Measurements from ENCODE around the gene RNH1. TPM values are rescaled to one million over a fixed set of nuclear protein-coding genes. Genes with fewer than 3 reads are reported as not detected.

RNH1 gene
- total RNA-seq, 2 donors from 2014 or later: 185 to 248 TPM

- H3K27ac ChIP-seq: peak overlapping the region; percentile 100
- H3K9me3 ChIP-seq: no peaks in the 10 kb centered on the region
- TF ChIP-seq, protein P1, sequence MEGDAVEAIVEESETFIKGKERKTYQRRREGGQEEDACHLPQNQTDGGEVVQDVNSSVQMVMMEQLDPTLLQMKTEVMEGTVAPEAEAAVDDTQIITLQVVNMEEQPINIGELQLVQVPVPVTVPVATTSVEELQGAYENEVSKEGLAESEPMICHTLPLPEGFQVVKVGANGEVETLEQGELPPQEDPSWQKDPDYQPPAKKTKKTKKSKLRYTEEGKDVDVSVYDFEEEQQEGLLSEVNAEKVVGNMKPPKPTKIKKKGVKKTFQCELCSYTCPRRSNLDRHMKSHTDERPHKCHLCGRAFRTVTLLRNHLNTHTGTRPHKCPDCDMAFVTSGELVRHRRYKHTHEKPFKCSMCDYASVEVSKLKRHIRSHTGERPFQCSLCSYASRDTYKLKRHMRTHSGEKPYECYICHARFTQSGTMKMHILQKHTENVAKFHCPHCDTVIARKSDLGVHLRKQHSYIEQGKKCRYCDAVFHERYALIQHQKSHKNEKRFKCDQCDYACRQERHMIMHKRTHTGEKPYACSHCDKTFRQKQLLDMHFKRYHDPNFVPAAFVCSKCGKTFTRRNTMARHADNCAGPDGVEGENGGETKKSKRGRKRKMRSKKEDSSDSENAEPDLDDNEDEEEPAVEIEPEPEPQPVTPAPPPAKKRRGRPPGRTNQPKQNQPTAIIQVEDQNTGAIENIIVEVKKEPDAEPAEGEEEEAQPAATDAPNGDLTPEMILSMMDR (IDR thresholded peaks at IDR 0.05): no peak
- H3K4me3 ChIP-seq: peak overlapping the region; percentile 79 to 95
- H3K27me3 ChIP-seq: no peaks in the 10 kb centered on the region
- H3K4me1 ChIP-seq: peaks cover 0 to 42% of the 10 kb centered on the region in 2 donors
- H3K36me3 ChIP-seq: peaks cover 18% of the 10 kb centered on the region
- DNase-seq (ENCODE audit: low spot score): no peak
Observed at GRCh38 chr11:507727-508515, 879 bp upstream of the RNH1 start.

DNA sequence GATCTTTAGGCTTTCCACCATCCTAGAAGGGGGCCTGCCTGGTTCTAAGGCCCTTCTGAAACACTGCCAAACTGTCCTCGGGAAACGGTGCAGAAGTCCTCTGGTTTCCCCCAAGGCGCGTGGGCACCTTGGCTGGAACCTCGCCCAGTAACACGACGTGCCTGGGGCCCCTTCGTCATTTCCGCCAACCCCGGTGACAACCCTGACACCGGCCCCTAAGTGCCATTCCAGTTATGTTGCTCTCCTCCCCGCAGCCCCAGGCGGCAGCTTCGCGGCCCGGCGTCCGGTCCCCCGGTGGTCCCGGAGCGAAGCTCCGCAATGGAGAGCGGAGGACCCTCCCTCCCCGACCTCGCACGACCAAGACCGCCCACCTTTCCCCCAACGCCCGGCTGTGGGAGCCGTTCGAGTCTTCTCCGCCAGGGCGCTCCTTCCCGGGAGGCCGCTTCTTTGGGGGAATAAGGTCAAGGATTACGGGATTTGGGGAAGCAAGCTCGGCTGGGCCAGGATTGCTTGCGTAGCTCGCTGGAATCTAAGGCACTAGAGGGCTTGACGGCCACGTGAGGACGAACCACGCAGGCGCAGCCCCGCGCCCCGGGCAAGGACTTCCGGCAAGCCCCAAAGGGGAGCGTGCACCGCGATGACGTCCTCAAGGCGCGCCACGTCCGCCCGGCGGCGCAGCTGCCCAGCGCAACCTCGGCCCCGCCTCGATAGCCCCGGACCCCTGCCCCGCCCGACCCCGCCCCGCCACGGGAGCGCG, 626 bp downstream of the RNH1 start:
- no peaks in the 10 kb centered on the region for H3K9me3 ChIP-seq
- H3K36me3 ChIP-seq: peaks cover 23% of the 10 kb centered on the region
- DNase-seq (ENCODE audit: low spot score): peak; percentile 97
- H3K27ac ChIP-seq: peak overlapping the region; percentile 100
- no peaks in the 10 kb centered on the region for H3K27me3 ChIP-seq
- peaks cover 0 to 57% of the 10 kb centered on the region in 2 donors for H3K4me1 ChIP-seq
- H3K4me3 ChIP-seq: peak overlapping the region; percentile 79 to 95
- TF ChIP-seq, protein P1 (IDR thresholded peaks at IDR 0.05): no peak

GRCh38 chr11:504994-505344, 2.1 kb downstream of the RNH1 start:
- H3K27ac ChIP-seq: peak overlapping the region; percentile 100

DNA sequence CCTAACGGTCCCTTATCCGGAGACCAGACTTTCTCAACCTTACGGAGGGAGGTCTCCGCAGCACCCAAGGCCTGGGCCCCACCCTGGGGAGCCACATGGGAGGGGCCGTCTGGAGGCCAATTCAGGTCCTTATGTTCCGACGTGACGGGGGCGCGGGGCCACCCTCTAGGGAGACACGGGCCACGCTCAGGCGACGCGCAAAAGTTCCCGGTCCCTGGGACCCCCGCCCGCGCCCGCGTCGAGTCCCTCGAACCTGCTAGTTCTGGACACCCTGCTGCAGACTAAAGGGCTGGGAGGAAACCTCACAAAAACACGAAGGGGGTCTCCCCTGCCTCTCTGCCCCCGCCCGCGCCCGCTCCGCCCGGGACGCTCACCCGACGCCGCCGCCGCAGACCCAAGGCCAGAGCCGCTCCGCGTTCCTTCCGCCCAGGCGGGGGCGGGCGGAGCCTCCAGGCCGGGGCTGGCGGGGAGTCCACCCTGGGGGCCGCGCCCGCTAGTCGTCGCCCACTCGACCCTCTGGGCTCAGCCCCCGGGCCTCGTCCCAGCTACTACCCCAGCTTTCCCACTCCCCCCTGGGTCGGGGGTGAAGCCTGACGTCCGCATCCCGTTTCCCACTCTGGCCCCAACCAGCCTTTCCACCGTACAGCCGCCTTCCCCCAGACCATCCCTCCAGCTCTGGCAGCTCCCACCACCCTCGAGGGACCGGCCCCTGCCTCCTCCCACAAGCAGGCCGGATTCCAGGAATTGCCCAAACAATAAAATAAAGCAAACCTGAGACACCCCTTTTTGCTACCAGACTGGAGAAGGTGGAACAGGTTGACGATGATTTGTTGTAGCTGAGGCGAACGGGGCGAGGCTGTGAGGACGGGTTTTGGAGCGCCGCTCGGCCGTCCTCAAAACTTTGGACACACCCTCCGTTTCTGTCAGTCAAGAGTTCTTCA, 2.7 kb downstream of the RNH1 start:
- H3K36me3 ChIP-seq: peaks cover 37% of the 10 kb centered on the region
- H3K27me3 ChIP-seq: no peaks in the 10 kb centered on the region
- peak overlapping the region; percentile 100 for H3K27ac ChIP-seq
- TF ChIP-seq, protein P1 (IDR thresholded peaks at IDR 0.05): no peak
- H3K4me1 ChIP-seq: peaks cover 0 to 65% of the 10 kb centered on the region in 2 donors
- H3K9me3 ChIP-seq: no peaks in the 10 kb centered on the region
- H3K4me3 ChIP-seq: peak overlapping the region; percentile 50 to 58
- peak; percentile 79 for DNase-seq (ENCODE audit: low spot score)

More at GRCh38 chr11:504994-505344, 2.1 kb downstream of the RNH1 start:
- peaks cover 35% of the 10 kb centered on the region for H3K36me3 ChIP-seq
- no peaks in the 10 kb centered on the region for H3K9me3 ChIP-seq
- peaks cover 0 to 65% of the 10 kb centered on the region in 2 donors for H3K4me1 ChIP-seq
- peak overlapping the region; percentile 50 to 58 for H3K4me3 ChIP-seq
- TF ChIP-seq, protein P1 (IDR thresholded peaks at IDR 0.05): no peak
- DNase-seq (ENCODE audit: low spot score): no peak
- H3K27me3 ChIP-seq: no peaks in the 10 kb centered on the region

- peaks cover 39% of the 10 kb centered on the region for H3K36me3 ChIP-seq
- peaks cover 0 to 73% of the 10 kb centered on the region in 2 donors for H3K4me1 ChIP-seq
- no peaks in the 10 kb centered on the region for H3K27me3 ChIP-seq
- H3K27ac ChIP-seq: peak overlapping the region; percentile 100
- H3K4me3 ChIP-seq: peak overlapping the region; percentile 50 to 58
- TF ChIP-seq, protein P1 (IDR thresholded peaks at IDR 0.05): no peak
- no peaks in the 10 kb centered on the region for H3K9me3 ChIP-seq
- DNase-seq (ENCODE audit: low spot score): peak; percentile 86
Observed at GRCh38 chr11:503179-503981, 3.7 kb downstream of the RNH1 start.

Data from right atrium auricular region (tissue), 2 donors.